IMR-90 (cell line): ENCODE measurements around the gene MEGF6. TPM values are rescaled to one million over a fixed set of nuclear protein-coding genes. Genes with fewer than 3 reads are reported as not detected.

Experiments
- ATAC-seq: fragments of 200-7000 bp; cut with Tn5 transposase; 2 replicates; pipeline ENCODE4 v1.9.1; 2020; ENCODE audit warnings: low read depth, mild to moderate bottlenecking, moderate library complexity
- BruUV-seq: library from RNA; stranded (reverse); fragments of 400-500 nt; replicated peaks from 2 replicates; lab custom pipeline; 2021; lab: Mats Ljungman, UMichigan
- CTCF ChIA-PET: fragments of 300-600 bp; formaldehyde crosslinking; extraction: SDS; loops from one replicate; lab custom pipeline; 2021; ENCODE audit warnings: antibody characterized with exemption; lab: Yijun Ruan, JAX
- POLR2A ChIA-PET: fragments of 300-600 bp; sonication (Branson Sonifier 250); formaldehyde crosslinking; loops from one replicate; lab custom pipeline; 2022; ENCODE audit warnings: antibody characterized with exemption; ENCODE audit not compliant: unreplicated experiment; lab: Charles Lee
- DNase-seq: peaks from one replicate; pipeline ENCODE4 v3.0.0; 2013
- H2AFZ ChIP-seq: replicated peaks from 2 replicates; pipeline ENCODE3; 2013; ENCODE audit warnings: low read length, mild to moderate bottlenecking; ENCODE audit not compliant: poor library complexity
- H2AK5ac ChIP-seq: 2 replicates; pipeline ENCODE4 v1.6.1; 2013; ENCODE audit warnings: low read depth, low read length, inconsistent platforms
- H2AK9ac ChIP-seq: replicated peaks from 2 replicates; pipeline ENCODE3; 2013; ENCODE audit warnings: mild to moderate bottlenecking, low read depth, low read length, moderate library complexity; ENCODE audit not compliant: poor library complexity
- H2BK120ac ChIP-seq: 2 replicates; pipeline ENCODE4 v1.6.1; 2013; ENCODE audit warnings: low read depth, low read length, inconsistent platforms
- H2BK15ac ChIP-seq: 3 replicates; pipeline ENCODE4 v1.6.1; 2013; ENCODE audit warnings: low read depth, low read length, inconsistent platforms
- H2BK20ac ChIP-seq: 2 replicates; pipeline ENCODE4 v1.6.1; 2013; ENCODE audit warnings: low read depth, mild to moderate bottlenecking, inconsistent platforms, low read length, moderate library complexity
- H2BK5ac ChIP-seq: 2 replicates; pipeline ENCODE4 v1.6.1; 2013; ENCODE audit warnings: mild to moderate bottlenecking, low read depth, low read length, inconsistent platforms; ENCODE audit not compliant: poor library complexity, severe bottlenecking
- H3K14ac ChIP-seq: replicated peaks from 2 replicates; pipeline ENCODE4 v1.6.1; 2013; ENCODE audit warnings: low read depth, low read length, inconsistent platforms
- H3K18ac ChIP-seq: 2 replicates; pipeline ENCODE4 v1.6.1; 2013; ENCODE audit warnings: low read depth, low read length, control low read depth
- H3K23ac ChIP-seq: 2 replicates; pipeline ENCODE4 v1.6.1; 2013; ENCODE audit warnings: low read depth, low read length, inconsistent platforms
- H3K27ac ChIP-seq: 2 replicates; pipeline ENCODE4 v1.5.1; 2013; ENCODE audit warnings: mild to moderate bottlenecking, control low read depth, low read length; ENCODE audit not compliant: insufficient read depth
- H3K27me3 ChIP-seq: 2 replicates; pipeline ENCODE4 v1.6.1; 2013; ENCODE audit warnings: low read length; ENCODE audit not compliant: control insufficient read depth, insufficient read depth
- H3K36me3 ChIP-seq: 2 replicates; pipeline ENCODE4 v1.6.1; 2013; ENCODE audit warnings: low read length, mixed read lengths; ENCODE audit not compliant: control insufficient read depth, insufficient read depth
- H3K4ac ChIP-seq: 2 replicates; pipeline ENCODE4 v1.6.1; 2013; ENCODE audit warnings: low read depth, low read length, inconsistent platforms
- H3K4me1 ChIP-seq: 2 replicates; pipeline ENCODE4 v1.6.1; 2013; ENCODE audit warnings: low read length, mixed read lengths; ENCODE audit not compliant: control insufficient read depth, insufficient read depth
- H3K4me2 ChIP-seq: 2 replicates; pipeline ENCODE4 v1.6.1; 2013; ENCODE audit warnings: low read depth, mild to moderate bottlenecking, control low read depth, low read length, moderate library complexity
- H3K4me3 ChIP-seq: 2 replicates; pipeline ENCODE4 v1.5.1; 2013; ENCODE audit warnings: low read depth, mild to moderate bottlenecking, control low read depth, low read length, moderate library complexity; ENCODE audit not compliant: insufficient read depth
- H3K56ac ChIP-seq: 2 replicates; pipeline ENCODE4 v1.6.1; 2013; ENCODE audit warnings: low read length, inconsistent platforms; ENCODE audit not compliant: insufficient read depth; ENCODE audit errors: extremely low read depth
- H3K79me1 ChIP-seq, 2 experiments: 2 replicates each; pipeline ENCODE4 v1.6.1; 2013; ENCODE audit warnings: low read length in 2 of 2, inconsistent platforms in 1 of 2, low read depth in 1 of 2
- H3K9ac ChIP-seq: 2 replicates; pipeline ENCODE4 v1.6.1; 2013; ENCODE audit warnings: low read depth, low read length, control low read depth
- H3K9me1 ChIP-seq: 2 replicates; pipeline ENCODE4 v1.6.1; 2013; ENCODE audit warnings: low read length, inconsistent platforms; ENCODE audit not compliant: insufficient read depth
- H3K9me3 ChIP-seq: 2 replicates; pipeline ENCODE4 v1.6.1; 2013; ENCODE audit warnings: low read length; ENCODE audit not compliant: control insufficient read depth, insufficient read depth
- H4K20me1 ChIP-seq: 2 replicates; pipeline ENCODE4 v1.6.1; 2013; ENCODE audit warnings: low read length, inconsistent platforms; ENCODE audit not compliant: insufficient read depth
- H4K5ac ChIP-seq: 2 replicates; pipeline ENCODE4 v1.6.1; 2013; ENCODE audit warnings: mild to moderate bottlenecking, low read depth, low read length, control low read depth
- H4K8ac ChIP-seq, 2 experiments: 2 replicates each; pipeline ENCODE4 v1.6.1; 2013; ENCODE audit warnings: low read depth in 2 of 2, low read length in 2 of 2, control low read depth in 1 of 2, inconsistent platforms in 1 of 2
- H4K91ac ChIP-seq: 2 replicates; pipeline ENCODE4 v1.6.1; 2013; ENCODE audit warnings: low read depth, low read length, inconsistent platforms; ENCODE audit not compliant: insufficient read depth
- BHLHE40 ChIP-seq: fragments of 150-350 bp; IDR thresholded peaks from 2 replicates; pipeline ENCODE4 v1.6.1; 2016; ENCODE audit warnings: mild to moderate bottlenecking, low read depth, low read length
- CHD1 ChIP-seq: IDR thresholded peaks from 2 replicates; pipeline ENCODE4 v1.6.1; 2012; ENCODE audit warnings: low read depth, low read length, improper control_type of control experiment
- CTCF ChIP-seq: conservative IDR thresholded peaks from 2 replicates; pipeline ENCODE4 v1.5.1; 2012; ENCODE audit warnings: mild to moderate bottlenecking, low read depth, low read length, improper control_type of control experiment
- ELK1 ChIP-seq: fragments of 150-350 bp; IDR thresholded peaks from 2 replicates; pipeline ENCODE4 v1.6.1; 2016; ENCODE audit warnings: low read depth, mild to moderate bottlenecking, low read length, moderate library complexity, borderline replicate concordance
- FOS ChIP-seq: fragments of 150-350 bp; IDR thresholded peaks from 2 replicates; pipeline ENCODE4 v1.6.1; 2016; ENCODE audit warnings: low read depth, low read length
- MAFK ChIP-seq: IDR thresholded peaks from 2 replicates; pipeline ENCODE4 v1.6.1; 2012; ENCODE audit warnings: low read depth, low read length, improper control_type of control experiment
- MAZ ChIP-seq: IDR thresholded peaks from 2 replicates; pipeline ENCODE4 v1.6.1; 2012; ENCODE audit warnings: low read depth, mild to moderate bottlenecking, low read length, improper control_type of control experiment, moderate library complexity, borderline replicate concordance
- MXI1 ChIP-seq: IDR thresholded peaks from 2 replicates; pipeline ENCODE4 v1.6.1; 2012; ENCODE audit warnings: low read depth, mild to moderate bottlenecking, low read length, moderate library complexity, borderline replicate concordance
- NFE2L2 ChIP-seq: fragments of 150-350 bp; IDR thresholded peaks from 2 replicates; pipeline ENCODE4 v1.6.1; 2016; ENCODE audit warnings: low read depth, mild to moderate bottlenecking, low read length
- POLR2A ChIP-seq: IDR thresholded peaks from 2 replicates; pipeline ENCODE4 v1.6.1; 2012; ENCODE audit warnings: mild to moderate bottlenecking, low read depth, low read length
- RAD21 ChIP-seq: IDR thresholded peaks from 2 replicates; pipeline ENCODE4 v1.6.1; 2012; ENCODE audit warnings: low read length, improper control_type of control experiment
- RFX5 ChIP-seq: IDR thresholded peaks from 2 replicates; pipeline ENCODE4 v1.8.0; 2012; ENCODE audit warnings: low read depth, mild to moderate bottlenecking, low read length, moderate library complexity
- SMC3 ChIP-seq: fragments of 150-350 bp; IDR thresholded peaks from 2 replicates; pipeline ENCODE4 v1.6.1; 2016; ENCODE audit warnings: low read depth, mild to moderate bottlenecking, antibody characterized with exemption, low read length, moderate library complexity
- WGBS, 2 experiments: methylation state at CpG; one replicate each; pipeline versions ENCODE4 v1.1.5 to v1.1.7; 2013; ENCODE audit warnings: missing lambda C conversion rate in 2 of 2; ENCODE audit not compliant: insufficient read length in 1 of 2; ENCODE audit errors: extremely low coverage in 2 of 2; 5-methylcytosine and 5-hydroxymethylcytosine counted together
- dilution Hi-C: fragments of 300-500 bp; cut with HindIII; formaldehyde crosslinking; loops from one replicate; pipeline ENCODE4 v1.14.3; 2018; ENCODE audit warnings: low sequenced_read_pairs; ENCODE audit not compliant: unreplicated experiment
- in situ Hi-C: fragments of 300-500 bp; cut with MboI; formaldehyde crosslinking; loops from 3 replicates; pipeline ENCODE4 v1.14.3; 2019; ENCODE audit warnings: low sequenced_read_pairs, inconsistent platforms, mixed read lengths
- intact Hi-C: fragments of 100-400 bp; cut with micrococcal nuclease; formaldehyde crosslinking; loops from 2 replicates; pipeline ENCODE4 v1.10.0; 2022
- polyA plus RNA-seq, 3 experiments: library from polyadenylated mRNA; depleted of rRNA; stranded (reverse); fragments of >200 nt; gene quantifications; 2 replicates each; pipeline ENCODE4 v1.2.3, GENCODE V29; 2012; ENCODE audit warnings: low replicate concordance in 1 of 3
- total RNA-seq: library from RNA; depleted of rRNA; stranded (reverse); fragments of >200 nt; gene quantifications from 2 replicates; pipeline ENCODE4 v1.2.3, GENCODE V29; 2012

Gene MEGF6
- total and polyA plus RNA-seq, 2 of the 4 experiments (the other 2 are of a cell fraction): 0.72 to 4.1 TPM

- H4K91ac ChIP-seq: peak within 1 kb of the TSS; percentile 32; the same call in 1 of the 2 replicates
- H2BK15ac ChIP-seq: no peak within 1 kb of the TSS
- peak within 1 kb of the TSS; percentile 99 for H3K4me3 ChIP-seq
- H3K79me1 ChIP-seq: peaks cover 12 to 23% of the 10 kb centered on the region in 2 experiments; a peak in 3 of 4 replicates
- H3K14ac ChIP-seq: peak within 1 kb of the TSS; percentile 16
- H4K20me1 ChIP-seq: no peaks in the 10 kb centered on the region; the same call in 1 of the 2 replicates
- H3K36me3 ChIP-seq: peaks cover 21% of the 10 kb centered on the region
- peak within 1 kb of the TSS; percentile 93 for H3K9ac ChIP-seq
- ATAC-seq (peak; percentile 98), DNase-seq (peak; percentile 90)
- intact Hi-C loops: no loop called here
- WGBS, 2 experiments: 1% methylated on average over 61 of the region's 108 CpGs; no CpG with 5 or more reads in 1 of the 2 experiments
- peak within 1 kb of the TSS; percentile 99 for H3K4me2 ChIP-seq
- H2AK9ac ChIP-seq: peak within 1 kb of the TSS; percentile 98
- peak within 1 kb of the TSS; percentile 99 for H2AFZ ChIP-seq
- no TSS peak for BruUV-seq
- peak within 1 kb of the TSS in 1 of 2 experiments; percentile 63; a peak in 2 of 4 replicates for H4K8ac ChIP-seq
- peak within 1 kb of the TSS; percentile 47 for H2BK5ac ChIP-seq
- peak within 1 kb of the TSS; percentile 84 for H3K27ac ChIP-seq
- ChIA-PET CTCF (interaction anchor here (0.5 kb wide), 1 partner anchor 142 kb away, joined by 3 read pairs; no protein-coding TSS in a partner anchor), POLR2A (no interaction called here)
- in situ Hi-C loops: loop anchor here (5.0 kb wide), 2 partner anchors 67 to 137 kb away; no protein-coding TSS in a partner anchor
- no peaks in the 10 kb centered on the region; the same call in 1 of the 2 replicates for H3K9me1 ChIP-seq
- no peak within 1 kb of the TSS for H3K18ac ChIP-seq
- H2BK120ac ChIP-seq: no peak within 1 kb of the TSS
- no peaks in the 10 kb centered on the region for H3K9me3 ChIP-seq
- H3K23ac ChIP-seq: no peak within 1 kb of the TSS; the same call in 1 of the 2 replicates
- peaks cover 7% of the 10 kb centered on the region for H3K4me1 ChIP-seq
- dilution Hi-C loops: no loop called here
- no peak within 1 kb of the TSS for H2BK20ac ChIP-seq
- H3K27me3 ChIP-seq: no peaks in the 10 kb centered on the region
- H3K56ac ChIP-seq: peak within 1 kb of the TSS; percentile 38; the same call in 1 of the 2 replicates
- peak within 1 kb of the TSS; percentile 46; the same call in 1 of the 2 replicates for H4K5ac ChIP-seq
- peak within 1 kb of the TSS; percentile 69; the same call in 1 of the 2 replicates for H2AK5ac ChIP-seq
- peak within 1 kb of the TSS; percentile 38 for H3K4ac ChIP-seq
- TF ChIP-seq BHLHE40 (peak; percentile 90), NFE2L2 (no peak), POLR2A (no peak), CHD1 (no peak), MAZ (peak; percentile 91; the same call in 1 of the 2 replicates), MXI1 (peak; percentile 36), MAFK (no peak), ELK1 (no peak), RFX5 (no peak), SMC3 (no peak), RAD21 (no peak), FOS (peak; percentile 36; the same call in 1 of the 2 replicates), CTCF (no peak)
Observed at GRCh38 chr1:3624200-3625136, 13.2 kb upstream of the MEGF6 start, which contains the start of gene TPRG1L. Gene TPRG1L, plus strand, starts transcription at chr1:3625015. Its CDS starts 58 bp downstream, at chr1:3625073.
